Rectal smooth muscle tissue (tissue), 1 donor: ENCODE results near the gene CIB4.

ENCODE experiments used
- H3K27ac ChIP-seq: one replicate; pipeline ENCODE4 v1.7.0; 2013; ENCODE audit warnings: low read depth, low read length, inconsistent platforms
- H3K27me3 ChIP-seq: one replicate; pipeline ENCODE4 v1.7.0; 2013; ENCODE audit warnings: low read length; ENCODE audit not compliant: control insufficient read depth, insufficient read depth
- H3K36me3 ChIP-seq: one replicate; pipeline ENCODE4 v1.7.0; 2013; ENCODE audit warnings: low read length; ENCODE audit not compliant: control insufficient read depth, insufficient read depth
- H3K4me1 ChIP-seq: one replicate; pipeline ENCODE4 v1.7.0; 2013; ENCODE audit warnings: low read length; ENCODE audit not compliant: control insufficient read depth, insufficient read depth
- H3K4me3 ChIP-seq: one replicate; pipeline ENCODE4 v1.7.0; 2013; ENCODE audit warnings: low read length
- H3K9ac ChIP-seq: one replicate; pipeline ENCODE4 v1.7.0; 2013; ENCODE audit warnings: low read length

CIB4 gene

DNA sequence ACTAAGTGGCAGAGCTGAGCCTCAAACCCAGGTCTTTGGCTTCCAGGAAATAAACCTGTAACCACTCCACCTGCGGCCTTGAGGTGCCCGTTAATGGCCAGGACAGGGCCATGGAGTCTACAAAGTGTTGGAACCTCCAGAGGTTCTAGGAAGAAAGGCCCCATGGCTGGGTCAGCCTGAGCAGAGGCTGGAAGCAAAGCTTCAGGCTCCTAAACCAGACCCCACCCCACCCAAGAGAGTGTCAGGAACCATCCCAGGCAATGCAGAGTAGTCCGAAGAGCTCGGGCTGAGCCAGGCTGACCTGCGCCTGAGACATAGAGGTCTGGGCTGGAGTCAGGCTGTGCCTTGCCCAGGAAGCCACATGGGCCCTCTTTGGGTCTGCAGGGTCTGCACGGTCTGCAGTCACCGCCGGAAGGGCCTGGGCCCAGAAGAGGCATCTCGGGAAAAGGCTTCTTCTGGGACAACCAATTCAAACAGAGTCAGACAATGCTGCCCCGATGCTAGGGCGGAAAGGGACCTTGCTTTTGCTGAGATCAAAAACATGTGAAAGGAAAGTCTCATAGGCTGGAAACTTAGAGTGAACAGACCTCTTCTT, 6.4 kb downstream of the CIB4 start:
- no peaks in the 10 kb centered on the region for H3K4me1 ChIP-seq
- H3K27me3 ChIP-seq = no peaks in the 10 kb centered on the region
- no peak overlapping the region for H3K4me3 ChIP-seq
- H3K36me3 ChIP-seq = no peaks in the 10 kb centered on the region
- no peak overlapping the region for H3K9ac ChIP-seq
- no peak overlapping the region for H3K27ac ChIP-seq

DNA sequence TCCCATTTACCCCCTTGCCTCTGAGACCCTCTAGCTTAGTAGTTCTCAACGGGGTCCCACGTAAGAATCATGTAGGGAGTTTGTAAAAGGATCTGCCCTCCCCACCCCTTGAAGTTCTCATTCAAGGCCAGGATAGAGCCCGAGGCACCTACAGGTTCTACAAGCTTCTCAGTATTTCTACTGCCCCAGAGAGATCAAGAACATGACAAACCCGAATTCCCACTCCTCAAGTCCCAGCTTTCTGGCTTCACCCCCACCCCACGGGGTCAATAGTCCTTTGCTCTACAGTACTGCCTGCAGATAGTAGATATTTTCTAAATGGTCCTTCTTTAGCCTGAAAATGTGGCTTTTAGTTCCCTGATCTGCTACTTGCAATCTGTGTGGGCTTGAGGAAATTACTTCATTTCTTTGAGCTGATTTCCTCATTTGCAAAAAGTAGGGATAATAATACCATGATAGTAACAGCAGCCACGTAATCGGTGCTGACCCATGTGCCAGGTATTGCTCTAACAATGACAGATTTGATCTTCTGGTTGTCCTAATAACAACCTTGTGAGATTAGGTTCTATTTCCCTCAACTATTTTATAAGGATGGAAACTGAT, 7.1 kb downstream of the CIB4 start:
- H3K27ac ChIP-seq = no peak overlapping the region
- H3K9ac ChIP-seq = no peak overlapping the region
- no peaks in the 10 kb centered on the region for H3K4me1 ChIP-seq
- H3K4me3 ChIP-seq = no peak overlapping the region
- H3K36me3 ChIP-seq = no peaks in the 10 kb centered on the region
- H3K27me3 ChIP-seq = no peaks in the 10 kb centered on the region

DNA sequence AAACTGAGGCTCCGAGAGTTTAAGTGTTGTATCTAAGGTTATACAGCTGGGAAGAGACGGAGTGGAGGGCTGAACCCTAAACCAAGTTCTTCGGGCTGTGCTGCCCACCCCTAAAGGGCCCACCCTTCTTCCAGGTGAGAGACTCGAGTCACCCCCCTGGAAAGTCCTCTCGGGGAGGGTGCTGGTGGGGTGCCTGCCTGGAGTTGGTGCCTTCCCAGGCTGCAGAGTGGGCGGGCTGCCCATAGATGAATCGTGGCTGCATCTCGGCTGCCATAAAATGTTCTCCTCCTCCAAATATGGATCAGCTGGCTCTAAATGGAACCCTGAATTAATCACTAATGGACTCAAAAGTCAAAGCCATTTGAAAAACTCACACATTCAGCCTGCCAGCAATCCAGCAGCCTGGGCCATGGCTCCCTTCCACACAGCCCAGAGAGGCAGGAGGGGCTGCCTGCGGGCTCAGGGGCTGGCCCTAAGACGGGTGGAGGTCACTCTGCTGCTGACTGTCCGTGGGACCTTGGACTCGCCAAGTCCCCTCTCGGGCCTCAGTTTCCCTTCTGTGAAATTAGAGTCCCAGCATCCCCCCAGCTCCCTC, 7.7 kb downstream of the CIB4 start:
- Histone ChIP-seq H3K36me3 (no peaks in the 10 kb centered on the region), H3K27ac (no peak overlapping the region), H3K4me3 (no peak overlapping the region), H3K27me3 (no peaks in the 10 kb centered on the region), H3K4me1 (no peaks in the 10 kb centered on the region), H3K9ac (no peak overlapping the region)

DNA sequence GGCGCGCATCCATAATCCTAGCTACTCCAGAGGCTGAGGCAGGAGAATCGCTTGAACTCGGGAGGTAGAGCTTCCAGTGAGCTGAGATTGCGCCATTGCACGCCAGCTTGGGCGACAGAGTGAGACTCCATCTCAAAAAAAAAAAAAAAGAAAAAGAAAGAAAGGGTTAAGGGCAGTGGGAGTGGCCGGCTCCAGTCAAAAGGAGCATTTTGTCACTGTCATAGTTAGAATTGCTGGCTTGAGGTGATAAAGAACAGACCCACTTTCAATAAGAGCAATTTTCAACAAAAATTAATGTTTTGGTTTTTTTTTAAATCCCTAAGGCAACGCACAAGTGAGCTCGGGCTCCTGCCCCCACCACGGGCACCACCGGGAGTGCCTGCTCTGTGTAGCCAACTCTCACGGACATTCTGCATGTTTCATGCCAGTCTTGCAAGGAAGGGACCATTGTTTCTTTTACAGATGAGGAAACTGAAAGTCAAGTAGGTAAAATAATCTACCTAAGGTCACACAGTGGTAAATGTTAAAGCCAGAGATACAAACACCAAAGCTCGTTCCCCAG, 8.5 kb downstream of the CIB4 start:
- Histone ChIP-seq H3K4me3 (no peak overlapping the region), H3K9ac (no peak overlapping the region), H3K4me1 (no peaks in the 10 kb centered on the region), H3K27ac (no peak overlapping the region), H3K27me3 (no peaks in the 10 kb centered on the region), H3K36me3 (no peaks in the 10 kb centered on the region)

DNA sequence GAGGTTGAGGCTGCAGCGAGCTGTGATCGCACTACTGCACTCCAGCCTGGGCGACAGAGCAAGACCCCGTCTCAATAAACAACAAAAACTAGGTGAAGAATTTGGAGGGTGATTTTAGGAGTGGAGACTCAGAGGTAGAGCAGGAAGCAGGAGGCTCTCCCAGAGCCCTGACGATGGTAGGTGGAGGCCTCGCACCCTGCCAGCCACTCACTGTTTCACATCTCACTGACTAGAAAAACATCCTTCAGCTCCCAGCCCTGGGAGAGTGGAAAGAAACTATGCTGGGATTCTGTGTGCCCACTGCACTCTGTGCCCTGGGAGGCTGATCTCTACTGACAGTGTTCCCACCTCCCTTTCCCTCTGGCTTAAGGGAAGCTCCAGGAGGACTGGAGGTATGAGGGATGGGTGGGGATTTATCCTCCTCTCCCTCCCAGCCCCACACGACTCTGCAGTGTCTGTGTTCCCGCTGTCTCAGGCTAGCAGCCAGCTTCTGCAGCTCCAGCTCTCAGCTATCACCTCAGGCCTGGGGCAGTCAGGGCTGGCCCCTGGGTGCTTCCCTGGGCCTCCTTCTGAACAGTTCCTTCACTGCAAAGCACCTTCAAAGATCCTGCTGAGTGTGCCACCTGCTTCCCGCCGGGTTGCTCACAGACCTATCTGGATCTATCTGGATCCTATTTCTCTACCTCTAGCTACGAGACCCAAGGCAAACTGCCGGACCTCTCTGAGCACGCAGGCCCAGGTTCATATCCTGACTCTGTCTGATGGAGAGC, 9.6 kb downstream of the CIB4 start:
- H3K27ac ChIP-seq = no peak overlapping the region
- H3K9ac ChIP-seq = no peak overlapping the region
- no peaks in the 10 kb centered on the region for H3K27me3 ChIP-seq
- no peaks in the 10 kb centered on the region for H3K4me1 ChIP-seq
- H3K36me3 ChIP-seq = no peaks in the 10 kb centered on the region
- H3K4me3 ChIP-seq = no peak overlapping the region

DNA sequence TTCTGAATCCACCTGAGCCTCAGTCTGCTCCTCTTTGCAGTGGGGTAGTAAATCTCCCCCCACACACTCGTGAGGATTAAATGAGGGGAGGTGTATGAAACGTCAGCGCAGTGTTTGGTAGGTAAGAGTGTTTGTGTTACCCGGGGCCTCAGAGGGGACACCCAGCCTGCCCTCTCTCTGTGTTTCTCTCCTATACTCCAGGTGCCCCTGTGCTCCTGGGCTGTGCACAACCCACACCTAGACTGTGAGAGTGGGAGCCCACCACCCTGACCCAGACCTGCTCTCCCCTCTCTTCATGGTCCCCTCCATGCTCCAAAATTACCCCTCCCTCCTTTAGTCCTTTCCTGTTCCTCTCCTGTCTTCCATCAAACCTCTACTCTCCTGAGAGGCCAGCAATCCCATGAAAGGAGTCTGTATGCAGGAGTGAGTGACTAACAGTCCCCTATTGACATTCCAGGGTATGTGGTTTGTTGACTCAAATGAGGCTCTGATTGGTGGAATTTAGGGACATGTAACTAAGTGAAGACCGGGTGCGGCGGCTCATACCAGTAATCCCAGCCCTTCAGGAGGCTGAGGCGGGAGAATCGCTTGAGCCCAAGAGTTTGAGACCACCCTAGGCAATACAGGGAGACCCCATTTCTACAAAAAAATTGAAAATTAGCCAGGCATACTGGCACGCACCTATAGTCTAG, 10.4 kb downstream of the CIB4 start:
- Histone ChIP-seq H3K27me3 (no peaks in the 10 kb centered on the region), H3K4me3 (no peak overlapping the region), H3K4me1 (no peaks in the 10 kb centered on the region), H3K27ac (no peak overlapping the region), H3K9ac (no peak overlapping the region), H3K36me3 (no peaks in the 10 kb centered on the region)

DNA sequence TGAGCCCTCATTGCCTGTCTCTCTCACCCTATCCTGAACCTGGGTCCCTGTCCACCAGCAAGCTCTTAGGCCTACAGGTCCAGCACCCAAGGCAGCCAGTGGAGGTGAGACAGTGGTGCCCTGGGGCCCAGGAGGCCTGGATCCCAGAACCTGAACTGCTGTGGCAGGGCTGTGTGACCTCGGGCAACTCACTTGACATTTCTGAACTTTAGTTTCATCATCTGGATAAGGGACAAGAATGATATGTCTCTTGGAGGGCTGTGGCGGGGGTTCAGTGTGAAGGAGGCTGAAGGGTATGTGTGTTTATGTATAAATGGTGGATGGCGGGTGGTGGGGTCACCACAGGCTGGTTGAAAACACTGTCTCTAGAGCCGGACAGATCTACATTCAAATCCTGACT, 10.9 kb downstream of the CIB4 start:
- no peaks in the 10 kb centered on the region for H3K36me3 ChIP-seq
- no peak overlapping the region for H3K4me3 ChIP-seq
- H3K9ac ChIP-seq = no peak overlapping the region
- H3K4me1 ChIP-seq = no peaks in the 10 kb centered on the region
- H3K27ac ChIP-seq = no peak overlapping the region
- no peaks in the 10 kb centered on the region for H3K27me3 ChIP-seq

DNA sequence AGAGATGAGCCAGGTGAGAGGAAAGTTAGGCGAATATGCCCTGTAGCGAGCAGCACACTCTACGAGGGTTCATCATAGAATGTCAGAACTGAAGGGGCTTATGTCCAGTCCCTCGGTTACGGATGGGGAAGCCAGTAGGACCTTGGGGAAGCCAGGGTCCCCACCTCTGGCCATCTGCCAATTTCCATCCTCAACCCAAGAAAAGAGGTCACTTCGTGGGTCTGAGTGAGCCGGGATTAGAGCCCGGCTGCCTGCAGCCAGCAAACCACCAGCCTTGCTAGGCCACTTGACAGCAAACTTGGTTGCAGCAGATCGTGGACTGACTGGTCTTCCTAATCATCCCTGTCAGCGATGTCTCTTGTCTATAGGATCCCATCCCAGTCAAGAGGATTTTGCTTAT, 11.4 kb downstream of the CIB4 start:
- Histone ChIP-seq H3K36me3 (no peaks in the 10 kb centered on the region), H3K27me3 (no peaks in the 10 kb centered on the region), H3K27ac (no peak overlapping the region), H3K4me1 (no peaks in the 10 kb centered on the region), H3K9ac (no peak overlapping the region), H3K4me3 (no peak overlapping the region)

DNA sequence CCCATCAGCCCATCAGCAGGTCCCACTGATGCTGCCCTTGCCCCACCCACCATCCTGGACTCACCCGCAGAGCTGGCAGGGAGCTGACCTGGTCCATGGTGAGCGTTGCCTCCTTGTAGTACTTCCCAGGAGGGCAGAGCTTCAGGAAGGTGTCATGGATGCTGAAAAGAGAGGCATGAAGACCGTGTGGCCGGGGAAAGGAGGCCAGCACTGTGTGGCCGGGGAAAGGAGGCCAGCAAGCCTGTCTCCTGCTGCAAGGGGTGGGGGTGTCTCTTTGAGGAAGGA, 11.9 kb downstream of the CIB4 start:
- Histone ChIP-seq H3K27ac (no peak overlapping the region), H3K27me3 (no peaks in the 10 kb centered on the region), H3K36me3 (no peaks in the 10 kb centered on the region), H3K4me3 (no peak overlapping the region), H3K9ac (no peak overlapping the region), H3K4me1 (no peaks in the 10 kb centered on the region)

DNA sequence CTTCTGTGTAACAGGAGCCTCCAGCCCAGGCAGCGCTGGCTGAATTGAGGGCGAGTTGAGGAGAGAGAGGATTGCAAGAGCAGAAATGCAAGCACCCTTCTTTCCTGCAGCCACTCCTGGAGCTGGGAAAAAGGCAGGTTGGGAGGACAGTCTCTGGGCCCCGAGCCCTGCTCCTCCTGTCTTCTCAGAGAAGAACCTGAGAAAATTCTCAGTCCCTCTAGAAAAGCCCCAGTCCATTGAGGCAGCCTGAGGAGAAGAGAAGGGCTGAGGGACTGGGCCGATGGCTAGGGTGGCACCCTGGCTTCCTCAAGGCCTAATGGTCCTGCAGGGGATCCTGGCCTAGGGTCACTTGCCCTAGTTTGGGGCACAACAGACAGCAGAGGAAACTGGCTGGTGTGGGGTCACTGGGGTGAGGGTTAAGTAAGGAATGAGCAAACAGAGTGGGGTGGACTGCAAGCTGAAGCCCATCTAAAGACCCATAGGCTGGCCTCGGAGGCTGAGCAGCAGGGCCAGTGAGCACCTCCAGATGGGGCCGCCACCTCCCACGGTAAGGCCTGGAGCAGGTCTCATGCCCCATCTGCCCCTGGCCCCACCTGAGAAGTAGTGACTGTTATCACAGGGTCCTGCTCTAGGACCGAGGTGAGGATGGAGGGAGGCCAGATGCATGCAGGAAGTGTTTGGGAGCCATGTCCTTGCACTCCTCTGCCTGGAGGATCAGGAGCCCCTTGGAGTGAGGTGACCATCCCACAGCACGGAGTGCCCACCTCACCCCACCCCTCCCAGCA, 12.4 kb downstream of the CIB4 start:
- Histone ChIP-seq H3K27ac (no peak overlapping the region), H3K27me3 (no peaks in the 10 kb centered on the region), H3K9ac (no peak overlapping the region), H3K36me3 (no peaks in the 10 kb centered on the region), H3K4me1 (no peaks in the 10 kb centered on the region), H3K4me3 (no peak overlapping the region)

DNA sequence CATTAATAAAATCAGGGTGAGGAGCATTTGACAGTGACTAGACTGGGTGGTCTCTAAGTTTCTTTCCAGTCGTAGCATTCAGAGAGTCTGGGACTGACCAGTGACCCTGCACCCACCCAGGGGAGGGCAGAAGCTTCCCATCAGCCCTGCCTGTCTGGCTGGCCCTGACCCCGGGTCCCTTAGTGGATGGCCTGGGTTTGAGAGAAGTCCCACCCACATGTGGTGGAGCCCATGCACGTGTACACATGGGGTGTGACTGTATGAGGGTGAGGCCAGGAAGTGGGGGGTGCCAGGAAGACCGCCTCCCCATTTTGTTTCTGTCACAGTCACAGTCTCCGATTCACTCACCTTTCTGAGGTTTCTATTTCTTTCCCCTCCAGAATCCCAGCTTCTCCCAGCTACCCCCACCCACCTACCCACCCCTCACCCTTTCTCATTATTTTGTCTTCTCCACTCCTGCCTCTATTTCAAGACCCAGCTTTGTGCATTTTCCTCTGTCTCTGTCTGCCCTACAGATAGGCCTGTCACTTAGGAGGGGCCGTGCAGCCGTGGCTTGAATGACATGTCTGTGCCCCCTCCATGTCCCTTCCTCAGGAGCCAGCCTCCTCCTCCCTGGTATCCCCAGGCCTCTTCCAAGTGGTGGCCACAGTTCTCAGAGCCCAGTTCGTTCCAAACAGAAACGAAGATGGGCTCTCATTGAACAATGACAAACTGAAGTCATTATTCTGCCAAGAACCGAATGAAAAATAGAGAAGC, 13.6 kb downstream of the CIB4 start:
- no peak overlapping the region for H3K9ac ChIP-seq
- no peaks in the 10 kb centered on the region for H3K36me3 ChIP-seq
- no peak overlapping the region for H3K4me3 ChIP-seq
- no peak overlapping the region for H3K27ac ChIP-seq
- no peaks in the 10 kb centered on the region for H3K4me1 ChIP-seq
- no peaks in the 10 kb centered on the region for H3K27me3 ChIP-seq
